RCC 7860 (cell line): ENCODE results near the gene NEMP1.

Source experiments
- DNase-seq: peaks from one replicate; pipeline ENCODE4 v3.0.0-alpha.2; 2015; ENCODE audit warnings: low spot score
- FAIRE-seq: peaks from 2 replicates; lab custom pipeline; 2012; peaks lifted over from hg19 to GRCh38; lab: Jason Lieb, UNC

The NEMP1 gene

DNA sequence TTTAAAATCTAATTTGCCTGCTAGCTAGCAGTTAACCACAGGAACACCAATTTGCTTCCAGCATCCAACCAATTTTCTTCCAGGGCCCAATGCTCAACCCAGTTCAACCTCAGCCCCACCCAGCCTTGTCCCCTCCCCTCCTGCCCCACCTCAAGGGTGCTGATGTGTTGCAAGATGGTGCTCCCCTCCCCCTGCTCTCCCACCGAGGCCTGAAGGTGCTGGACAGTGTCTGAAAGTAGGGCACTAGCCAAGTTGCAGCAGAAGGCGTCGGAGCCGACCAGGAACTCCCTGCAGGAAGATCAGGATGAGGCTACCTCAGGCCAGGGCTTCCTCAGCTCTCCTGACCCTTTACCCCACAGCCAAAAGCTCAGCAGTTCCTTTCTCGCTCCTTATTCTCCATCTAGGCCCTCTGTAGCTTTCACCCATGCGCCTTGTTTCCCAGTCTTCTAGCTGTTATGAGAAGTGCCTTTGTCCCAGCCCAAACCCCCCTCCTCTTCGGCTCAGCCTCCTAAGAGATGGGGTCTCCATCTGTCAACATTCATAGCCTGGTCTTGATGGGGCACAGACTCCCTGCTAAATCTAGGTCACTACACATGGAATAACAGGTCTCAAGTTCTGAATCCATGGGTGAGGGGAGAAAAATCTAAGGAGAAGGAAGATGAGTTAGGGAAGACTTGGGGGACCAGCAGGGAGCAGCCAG is 29.0 kb upstream of the NEMP1 start:
- DNase-seq (no peak), FAIRE-seq (no peak)

GRCh38 chr12:57106021-57106708 is 27.6 kb upstream of the NEMP1 start:
- FAIRE-seq (no peak), DNase-seq (no peak)

GRCh38 chr12:57105011-57105753 is 26.6 kb upstream of the NEMP1 start:
- no peak for FAIRE-seq
- DNase-seq, result no peak

- DNase-seq (no peak), FAIRE-seq (no peak)
These were observed 25.8 kb upstream of the NEMP1 start for GRCh38 chr12:57104292-57104910.

DNA sequence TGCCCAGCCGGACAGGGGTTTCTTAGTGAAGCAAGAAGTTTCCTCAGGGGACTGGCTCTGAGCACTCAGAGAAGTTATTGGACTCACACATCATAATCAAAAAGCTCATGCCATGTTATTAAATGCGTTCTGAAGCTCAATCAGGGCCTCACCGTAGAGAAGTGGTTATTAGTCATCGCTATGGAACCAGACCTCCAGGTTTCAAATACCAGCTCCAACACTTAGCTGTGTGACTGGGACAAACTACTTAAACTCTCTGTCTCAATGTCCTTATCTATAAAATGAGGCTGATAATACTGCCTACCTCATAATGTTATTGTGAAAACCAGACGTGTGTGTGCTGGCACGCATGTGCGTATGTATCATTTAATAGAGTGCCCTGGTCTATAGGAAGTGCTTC is 25.3 kb upstream of the NEMP1 start:
- no peak for DNase-seq
- FAIRE-seq, result no peak

GRCh38 chr12:57101892-57102695 is 23.5 kb upstream of the NEMP1 start:
- peak; percentile 22 for DNase-seq

DNA sequence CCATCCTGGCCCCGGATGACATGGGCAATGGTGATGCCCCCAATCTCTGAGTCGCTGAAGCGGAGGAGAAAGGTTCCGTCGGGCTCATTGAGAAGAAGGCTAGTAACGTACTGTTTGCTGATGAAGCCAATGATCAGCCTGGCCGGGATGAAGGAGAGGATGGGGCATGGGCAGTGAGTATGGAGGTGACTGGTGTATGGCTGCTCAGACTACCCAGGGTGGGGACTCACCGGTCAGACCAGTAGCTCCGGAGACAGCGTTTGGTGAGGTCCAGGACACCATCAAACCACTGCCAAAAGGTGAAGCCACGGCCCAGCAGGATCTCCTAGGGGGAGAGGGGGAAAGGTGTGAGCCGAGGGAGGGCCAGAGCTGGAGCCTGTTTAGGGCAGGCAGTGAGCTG is 21.2 kb upstream of the NEMP1 start:
- FAIRE-seq, result no peak
- no peak for DNase-seq

More at GRCh38 chr12:57101892-57102695, 23.5 kb upstream of the NEMP1 start:
- no peak for FAIRE-seq

DNA sequence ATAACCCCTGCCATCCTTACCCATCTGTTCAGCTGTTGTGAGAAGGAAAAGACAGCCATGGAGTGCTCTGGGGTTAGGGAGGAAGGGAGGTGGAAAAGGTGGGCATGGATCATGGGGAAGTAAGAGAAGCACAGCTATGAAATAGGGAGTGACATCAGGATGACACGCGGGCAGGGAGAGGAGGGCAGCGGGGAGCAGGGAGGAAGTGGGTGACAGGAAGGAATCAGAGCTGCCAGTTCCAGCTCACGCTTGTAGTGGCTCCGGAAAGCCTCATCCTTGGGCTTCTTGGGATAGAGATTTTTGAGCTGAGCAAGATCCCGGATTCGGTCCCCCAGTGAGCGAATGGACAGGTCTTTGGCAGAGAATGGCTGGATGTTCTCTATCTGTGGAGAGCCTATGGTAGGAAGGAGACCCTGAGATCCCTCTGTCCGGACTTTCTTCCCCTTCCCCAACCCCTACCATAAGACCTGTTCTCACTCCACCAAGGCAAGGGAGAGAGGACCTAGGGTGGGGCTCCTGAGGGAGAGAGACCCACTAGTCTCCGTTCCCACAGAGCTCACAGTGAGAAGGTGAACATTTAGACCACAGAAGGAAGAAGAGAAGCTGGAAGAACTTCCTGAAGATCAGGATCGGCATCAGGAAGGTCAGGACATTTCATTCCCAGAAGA is 20.6 kb upstream of the NEMP1 start:
- DNase-seq (no peak), FAIRE-seq (no peak)

- FAIRE-seq (no peak), DNase-seq (no peak)
These were observed 20.0 kb upstream of the NEMP1 start for GRCh38 chr12:57098546-57098945.

DNA sequence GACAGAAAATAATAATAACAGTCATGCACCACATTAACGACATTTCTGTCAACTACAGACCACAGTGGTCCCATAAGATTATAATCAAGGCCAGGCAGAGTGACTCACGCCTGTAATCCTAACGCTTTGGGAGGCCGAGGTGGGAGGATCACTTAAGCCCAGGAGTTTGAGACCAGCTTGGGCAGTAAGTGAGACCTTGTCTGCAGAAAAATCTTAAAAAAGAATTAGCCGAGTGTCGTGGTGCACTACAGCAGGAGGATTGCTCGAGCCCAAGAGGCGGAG is 18.9 kb upstream of the NEMP1 start:
- no peak for DNase-seq

GRCh38 chr12:57096748-57097553 is 18.4 kb upstream of the NEMP1 start:
- FAIRE-seq, result no peak
- DNase-seq, result no peak

More for the DNA sequence above, 18.9 kb upstream of the NEMP1 start:
- FAIRE-seq, result no peak

DNA sequence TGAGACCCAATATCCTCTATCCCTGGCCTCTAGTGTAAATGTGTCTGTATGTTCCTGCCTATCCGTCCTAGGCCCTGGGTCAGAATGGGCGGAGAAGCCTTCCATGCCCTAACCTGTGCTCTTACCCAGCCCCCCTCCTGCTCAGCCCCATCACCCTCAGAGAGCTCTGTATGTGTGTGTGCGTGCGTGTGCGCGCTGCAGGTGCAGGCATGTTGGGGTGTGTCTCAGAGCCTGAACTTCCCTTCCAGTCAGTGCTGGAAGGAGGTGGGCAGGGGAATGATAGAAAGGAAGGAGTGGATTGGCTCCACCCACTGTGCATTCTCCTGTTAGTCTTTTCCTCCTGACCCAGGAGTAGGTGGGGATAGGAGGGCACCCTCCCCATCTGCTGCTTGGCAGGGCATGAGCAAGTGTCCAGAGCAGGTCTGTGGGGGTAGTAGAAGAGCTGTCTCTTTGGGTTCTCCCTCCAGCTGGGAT is 17.5 kb upstream of the NEMP1 start:
- FAIRE-seq (no peak), DNase-seq (no peak)

GRCh38 chr12:57095440-57095839 is 16.8 kb upstream of the NEMP1 start:
- no peak for DNase-seq
- FAIRE-seq, result no peak

GRCh38 chr12:57094208-57095160 is 15.9 kb upstream of the NEMP1 start:
- FAIRE-seq (no peak), DNase-seq (no peak)

GRCh38 chr12:57093415-57094207 is 15.0 kb upstream of the NEMP1 start:
- DNase-seq (peak; percentile 12), FAIRE-seq (no peak)

GRCh38 chr12:57092876-57093414 is 14.4 kb upstream of the NEMP1 start:
- DNase-seq, result no peak
- FAIRE-seq, result no peak

DNA sequence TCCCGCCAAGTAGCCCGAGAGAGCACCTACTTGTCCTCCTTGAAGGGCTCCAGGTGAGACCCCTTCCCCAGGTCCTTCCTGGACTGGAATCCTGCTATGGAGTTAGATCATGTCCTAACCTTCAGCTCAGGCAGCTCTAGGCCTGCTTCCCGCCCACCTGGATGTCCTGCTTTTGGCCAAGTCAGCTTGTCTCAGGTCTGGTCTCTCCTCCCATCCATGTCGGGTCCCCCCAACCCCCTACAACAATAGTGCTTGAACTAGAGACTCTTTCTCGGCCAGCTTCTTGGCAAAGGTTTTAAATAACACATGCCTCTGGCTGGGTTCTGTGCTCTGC is 13.9 kb upstream of the NEMP1 start:
- DNase-seq, result no peak
- no peak for FAIRE-seq
